NCI-H2227 (cell line): ENCODE measurements around the gene WTAP.
"Not testable (repeated sequence)": the region's sequence is repeated elsewhere in the genome, so short reads cannot be mapped to it uniquely, and the experiment has no call there.

Experiments used
- DNase-seq: peaks from one replicate; lab custom pipeline; 2025; ENCODE audit not compliant: unreplicated experiment; lab: John Stamatoyannopoulos, UW

Gene WTAP

GRCh38 chr6:159761129-159761872 is 34.0 kb downstream of the WTAP start:
- peak; percentile 59 for DNase-seq

GRCh38 chr6:159761873-159762680 is 34.8 kb downstream of the WTAP start, which contains the start of gene ACAT2:
ACAT2 (plus strand) TSS chr6:159762045; CDS start chr6:159762088, 43 bp downstream.
- peak; percentile 93 for DNase-seq

DNA sequence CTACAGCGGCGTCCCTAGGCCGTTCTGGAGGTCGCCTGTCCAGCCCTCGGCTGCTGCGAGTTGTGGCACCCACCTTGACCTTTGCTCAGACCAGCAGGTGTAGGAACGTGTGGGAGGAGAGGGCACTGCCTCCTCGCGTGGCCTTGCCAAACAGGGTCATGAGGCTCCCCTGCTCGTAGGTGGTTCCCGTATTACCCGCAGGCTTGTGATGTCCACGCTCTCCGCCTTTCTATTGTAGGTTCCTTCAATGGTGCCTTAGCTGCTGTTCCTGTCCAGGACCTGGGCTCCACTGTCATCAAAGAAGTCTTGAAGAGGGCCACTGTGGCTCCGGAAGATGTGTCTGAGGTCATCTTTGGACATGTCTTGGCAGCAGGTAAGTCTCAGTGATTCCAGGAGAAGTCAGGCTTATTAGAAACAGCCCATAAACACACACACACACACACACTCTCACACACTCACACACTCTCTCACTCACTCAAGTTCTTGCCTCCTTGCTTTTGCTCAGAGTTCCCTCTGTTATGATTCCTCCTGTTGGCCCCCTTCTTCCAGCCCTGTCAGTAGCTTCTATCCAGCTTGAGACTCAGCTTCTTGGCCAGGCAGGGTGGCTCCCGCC is 35.5 kb downstream of the WTAP start:
- DNase-seq = peak; percentile 8

GRCh38 chr6:159766906-159767305 is 39.6 kb downstream of the WTAP start:
- no peak for DNase-seq

- DNase-seq = no peak
Observed at GRCh38 chr6:159769470-159769869, 42.2 kb downstream of the WTAP start.

DNA sequence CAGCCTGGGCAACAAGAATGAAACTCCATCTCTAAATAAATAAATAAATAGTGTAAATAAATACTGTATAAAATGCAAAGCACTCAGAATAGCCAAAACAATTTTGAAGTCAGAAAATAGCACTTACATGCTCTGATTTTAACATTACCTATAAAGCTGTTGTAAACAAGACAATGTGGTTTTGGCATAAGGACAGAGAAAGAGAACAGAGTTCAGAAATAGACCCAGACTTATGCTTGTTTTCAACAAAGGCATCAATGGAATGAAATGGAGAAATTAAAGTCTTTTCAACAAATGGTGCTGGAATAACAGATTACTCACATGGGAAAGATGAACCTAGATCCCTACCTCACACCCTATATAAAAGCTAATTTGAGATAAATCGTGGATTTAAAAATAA is 44.9 kb downstream of the WTAP start:
- DNase-seq = no peak

- no peak for DNase-seq
Observed at GRCh38 chr6:159777240-159777904, 50.1 kb downstream of the WTAP start.

GRCh38 chr6:159778131-159778530 is 50.8 kb downstream of the WTAP start:
- DNase-seq = no peak

DNA sequence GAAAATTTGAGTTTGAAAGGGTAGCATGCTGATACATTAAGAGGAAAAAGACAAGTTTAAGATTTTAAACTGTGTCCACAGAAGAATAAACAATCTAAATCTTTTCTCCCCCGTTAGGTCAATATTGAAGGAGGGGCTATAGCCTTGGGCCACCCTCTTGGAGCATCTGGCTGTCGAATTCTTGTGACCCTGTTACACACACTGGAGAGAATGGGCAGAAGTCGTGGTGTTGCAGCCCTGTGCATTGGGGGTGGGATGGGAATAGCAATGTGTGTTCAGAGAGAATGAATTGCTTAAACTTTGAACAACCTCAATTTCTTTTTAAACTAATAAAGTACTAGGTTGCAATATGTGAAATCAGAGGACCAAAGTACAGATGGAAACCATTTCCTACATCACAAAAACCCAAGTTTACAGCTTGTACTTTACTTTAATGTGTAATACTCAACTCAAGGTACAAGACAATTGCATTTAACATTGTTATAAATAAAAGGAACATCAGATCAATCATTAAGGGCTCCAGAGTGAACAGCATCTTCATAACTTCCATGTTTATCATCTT is 51.3 kb downstream of the WTAP start:
- no peak for DNase-seq

- no peak for DNase-seq
Observed at GRCh38 chr6:159788276-159788675, 61.0 kb downstream of the WTAP start.

- no peak for DNase-seq
Observed at GRCh38 chr6:159788753-159789376, 61.6 kb downstream of the WTAP start.

DNA sequence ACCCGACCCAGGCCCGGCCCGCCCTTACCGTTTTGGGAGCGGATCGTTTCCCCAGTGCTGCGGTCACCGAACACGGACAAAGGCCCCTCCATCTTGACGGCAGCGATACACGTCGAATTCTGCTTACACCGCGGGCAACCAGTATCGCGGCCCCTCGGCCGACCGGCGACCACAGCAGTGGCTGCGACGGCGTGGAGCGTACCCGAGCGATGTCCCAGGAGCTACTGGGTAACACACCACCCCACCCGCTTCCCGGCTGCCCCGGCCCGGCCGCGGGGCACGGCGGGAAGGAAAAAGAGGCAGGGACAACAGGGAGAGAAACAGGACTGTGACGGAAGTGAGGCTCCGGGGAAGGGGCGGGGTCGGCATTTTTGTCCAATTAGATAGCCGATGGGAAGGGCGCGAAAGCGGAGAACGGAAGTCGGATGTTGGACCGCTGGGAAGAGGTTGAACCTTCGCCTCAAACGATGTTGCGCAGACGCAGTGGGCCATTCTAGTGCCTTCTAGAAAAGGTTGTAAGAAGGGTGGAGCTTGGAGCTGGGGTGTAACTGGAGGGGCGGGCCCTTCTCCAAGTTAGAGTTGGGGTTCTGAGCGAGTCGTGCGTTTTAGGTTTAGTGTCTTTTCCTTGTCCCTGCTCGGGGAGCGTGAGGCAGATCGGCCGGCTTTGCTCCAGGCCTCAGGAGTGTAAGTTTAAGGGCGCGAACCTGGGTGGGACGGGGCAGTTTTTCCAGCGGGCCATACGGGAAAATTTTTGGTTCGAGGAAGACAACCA is 62.3 kb downstream of the WTAP start, which contains the start of gene TCP1:
Gene TCP1 (minus strand): TSS at position 226 of the 772 bp plus-strand sequence. CDS start 134 bp downstream, at position 92.
- DNase-seq = peak; percentile 98

DNA sequence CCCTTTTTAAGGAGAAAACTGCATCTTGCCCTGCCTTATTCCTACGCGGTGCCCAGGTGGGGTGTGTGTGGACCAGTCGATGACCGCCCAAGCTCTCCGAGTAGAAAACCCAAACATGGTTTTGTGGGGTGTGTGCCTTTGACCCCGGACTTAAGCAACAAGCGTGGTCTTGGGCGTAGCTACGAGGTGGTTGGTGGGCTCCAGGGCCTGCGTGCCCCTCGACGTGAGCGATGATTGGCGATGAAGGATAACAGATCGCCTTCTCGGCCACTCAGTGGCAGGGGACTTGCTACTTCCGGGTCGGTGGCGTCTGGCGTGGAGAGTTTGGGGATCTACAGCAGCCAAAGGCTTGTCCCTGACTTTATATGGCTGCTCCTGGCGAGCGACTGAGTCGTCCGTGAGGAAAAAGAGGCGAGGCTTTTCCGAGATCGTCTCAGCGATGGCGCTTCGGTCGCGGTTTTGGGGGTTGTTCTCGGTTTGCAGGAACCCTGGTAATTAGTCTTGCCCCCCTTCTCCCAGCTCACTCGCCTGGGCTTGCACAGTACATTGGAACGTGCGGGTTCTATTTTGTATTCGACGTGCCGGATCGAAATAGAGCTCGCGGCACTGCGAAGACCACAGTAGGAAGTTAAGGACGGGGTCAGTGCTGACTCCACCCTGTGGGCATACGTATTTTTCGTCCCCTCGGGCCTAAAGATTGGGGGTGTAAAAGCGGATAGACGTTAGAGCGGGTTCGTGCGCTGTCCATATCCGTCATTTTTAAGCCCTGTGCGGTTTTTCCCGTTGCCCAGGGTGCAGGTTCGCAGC is 63.0 kb downstream of the WTAP start, which contains the start of gene MRPL18:
Gene MRPL18 (plus strand): TSS at position 319 of the 807 bp plus-strand sequence. CDS start 121 bp downstream, at position 440.
- DNase-seq = peak; percentile 92

DNA sequence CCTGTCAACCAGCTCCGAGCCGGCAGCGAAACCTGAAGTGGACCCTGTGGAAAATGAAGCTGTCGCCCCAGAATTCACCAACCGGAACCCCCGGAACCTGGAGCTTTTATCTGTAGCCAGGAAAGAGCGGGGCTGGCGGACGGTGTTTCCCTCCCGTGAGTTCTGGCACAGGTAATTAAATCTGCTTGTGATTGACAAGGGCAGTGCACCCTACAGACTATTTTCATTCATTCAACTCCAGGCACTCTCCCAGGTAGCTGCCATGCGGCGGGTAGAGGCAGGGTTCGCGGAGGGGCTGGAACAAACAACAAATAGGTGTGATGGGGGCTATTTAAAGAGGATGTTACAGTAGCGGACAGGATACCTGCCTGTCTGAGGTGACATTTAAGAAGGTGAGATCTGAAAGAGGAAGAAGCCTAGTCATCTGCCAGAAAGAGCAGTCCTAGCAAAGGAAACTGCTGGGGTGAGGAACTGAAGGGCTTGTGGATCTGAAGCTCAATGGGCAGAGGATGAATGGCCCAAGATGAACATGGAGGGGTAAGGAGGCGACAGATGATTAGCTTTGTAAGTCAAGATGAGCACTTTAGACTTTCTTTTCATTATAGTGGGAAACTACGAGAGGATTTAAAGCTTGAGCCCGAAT is 63.8 kb downstream of the WTAP start:
- DNase-seq = no peak

- not testable (repeated sequence) for DNase-seq
Observed at GRCh38 chr6:159794976-159795375, 67.7 kb downstream of the WTAP start.

DNA sequence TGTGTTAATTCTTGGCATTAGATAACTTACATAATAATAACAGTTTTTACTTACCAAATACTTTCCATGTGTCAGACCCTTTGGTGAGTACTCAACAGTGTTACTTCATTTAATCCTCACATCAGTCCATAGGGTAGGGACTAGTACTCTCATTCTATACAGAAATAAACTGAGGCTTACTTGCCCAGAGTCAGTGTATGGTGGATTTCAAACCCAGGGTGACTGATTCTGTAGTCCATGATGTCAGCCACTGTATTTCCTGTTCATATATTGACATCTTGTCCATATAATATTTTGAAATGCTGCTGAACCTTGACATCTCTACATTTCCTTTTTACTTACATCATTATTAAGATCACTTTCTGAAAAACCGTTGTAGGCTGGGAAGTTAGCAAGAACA is 70.2 kb downstream of the WTAP start:
- no peak for DNase-seq

GRCh38 chr6:159800141-159800865 is 73.0 kb downstream of the WTAP start, which contains the start of gene PNLDC1:
PNLDC1 (plus strand) TSS chr6:159800276; CDS start chr6:159800308, 32 bp downstream.
- no peak for DNase-seq
